Activated T-cell treated with anti-CD3 and anti-CD28 coated beads for 4 hours (primary cell): Measurements from ENCODE around the gene WDR48.

Source experiments
- DNase-seq: peaks from one replicate; pipeline ENCODE4 v3.0.0-alpha.2; 2020

WDR48 gene

GRCh38 chr3:39064646-39065045 lies 12.8 kb downstream of the WDR48 start:
- DNase-seq, result no peak

- no peak for DNase-seq
Measured at GRCh38 chr3:39065197-39065596, 13.4 kb downstream of the WDR48 start.

GRCh38 chr3:39067286-39067685 lies 15.5 kb downstream of the WDR48 start:
- no peak for DNase-seq

GRCh38 chr3:39068556-39068955 lies 16.7 kb downstream of the WDR48 start:
- no peak for DNase-seq

GRCh38 chr3:39075910-39076309 lies 24.1 kb downstream of the WDR48 start:
- no peak for DNase-seq

GRCh38 chr3:39079530-39079929 lies 27.7 kb downstream of the WDR48 start:
- no peak for DNase-seq

- DNase-seq, result no peak
Measured at GRCh38 chr3:39080026-39080425, 28.2 kb downstream of the WDR48 start.

- no peak for DNase-seq
Measured at GRCh38 chr3:39082666-39083313, 31.0 kb downstream of the WDR48 start.

GRCh38 chr3:39086144-39086543 lies 34.3 kb downstream of the WDR48 start:
- DNase-seq, result no peak

- DNase-seq, result no peak
Measured at GRCh38 chr3:39088456-39088855, 36.6 kb downstream of the WDR48 start.

- DNase-seq, result no peak
Measured at GRCh38 chr3:39088889-39089288, 37.1 kb downstream of the WDR48 start.

- DNase-seq, result no peak
Measured at GRCh38 chr3:39090922-39091321, 39.1 kb downstream of the WDR48 start.

GRCh38 chr3:39094851-39095677 lies 43.2 kb downstream of the WDR48 start:
- no peak for DNase-seq

GRCh38 chr3:39095778-39096177 lies 44.0 kb downstream of the WDR48 start:
- no peak for DNase-seq

GRCh38 chr3:39096775-39097174 lies 45.0 kb downstream of the WDR48 start:
- no peak for DNase-seq

- DNase-seq, result no peak
Measured at GRCh38 chr3:39097716-39098472, 46.1 kb downstream of the WDR48 start.

GRCh38 chr3:39098473-39099000 lies 46.7 kb downstream of the WDR48 start:
- DNase-seq, result no peak

GRCh38 chr3:39099242-39099641 lies 47.4 kb downstream of the WDR48 start:
- DNase-seq, result no peak

GRCh38 chr3:39099738-39100499 lies 48.1 kb downstream of the WDR48 start:
- no peak for DNase-seq

GRCh38 chr3:39100500-39100886 lies 48.7 kb downstream of the WDR48 start:
- no peak for DNase-seq

GRCh38 chr3:39101022-39101689 lies 49.3 kb downstream of the WDR48 start:
- peak; percentile 35 for DNase-seq
